ENCODE measurements around the gene GRAP2. TPM values are rescaled to one million over a fixed set of nuclear protein-coding genes. Genes with fewer than 3 reads are reported as not detected.

GRAP2 gene
- total and polyA plus RNA-seq, 9 of the 15 experiments (the other 6 are each of a cell fraction or from before 2014, with no cell fraction given) = 4.8 to 88.7 (median 60.4) TPM

GRCh38 chr22:39946503-39947219 lies 45.8 kb downstream of the GRAP2 start (continued):
- TF ChIP-seq PRMT5 (CRISPR knock-in tag; IDR thresholded peaks at IDR 0.05) = no peak
- no peak for TF ChIP-seq THRB (CRISPR knock-in tag; conservative IDR thresholded peaks at IDR 0.05)
- no peak for TF ChIP-seq U2AF1 (optimal IDR thresholded peaks at IDR 0.05; ENCODE audit: low read depth, low read length)
- TF ChIP-seq ZNF609 (CRISPR knock-in tag; IDR thresholded peaks at IDR 0.05; ENCODE audit: borderline replicate concordance) = no peak
- TF ChIP-seq ZNF318 (IDR thresholded peaks at IDR 0.05; ENCODE audit: borderline replicate concordance in 1 of 2, low read depth in 1 of 2) = 0 out of 4 replicates have a peak, but pooled peaks of 1 of the 2 experiments have one; percentile 41
- no peak for TF ChIP-seq ZNF695 (CRISPR knock-in tag; IDR thresholded peaks at IDR 0.05)
- TF ChIP-seq NELFE (IDR thresholded peaks at IDR 0.05; ENCODE audit: insufficient read depth, insufficient read length) = no peak
- TF ChIP-seq TBP (optimal IDR thresholded peaks at IDR 0.05; ENCODE audit: low read depth, low read length) = peak; percentile 47
- peak; percentile 87; the same call in 1 of the 2 replicates for TF ChIP-seq LEF1 (IDR thresholded peaks at IDR 0.05)
- TF ChIP-seq E2F3 (CRISPR knock-in tag; IDR thresholded peaks at IDR 0.05) = no peak
- peak; percentile 65 for TF ChIP-seq BRD9 (IDR thresholded peaks at IDR 0.05; ENCODE audit: low read depth, partially characterized antibody)
- no peak for TF ChIP-seq NFYB (IDR thresholded peaks at IDR 0.05; ENCODE audit: extremely low read depth, insufficient read length)
- TF ChIP-seq YBX1 (IDR thresholded peaks at IDR 0.05) = no peak

Measured in K562 (cell line).